Measurements from ENCODE around the gene RSBN1. TPM values are rescaled to one million over a fixed set of nuclear protein-coding genes. Genes with fewer than 3 reads are reported as not detected.

RSBN1 gene
- total and polyA plus RNA-seq, 2 experiments from 2014 or later, result 12.8 to 20.3 TPM

DNA sequence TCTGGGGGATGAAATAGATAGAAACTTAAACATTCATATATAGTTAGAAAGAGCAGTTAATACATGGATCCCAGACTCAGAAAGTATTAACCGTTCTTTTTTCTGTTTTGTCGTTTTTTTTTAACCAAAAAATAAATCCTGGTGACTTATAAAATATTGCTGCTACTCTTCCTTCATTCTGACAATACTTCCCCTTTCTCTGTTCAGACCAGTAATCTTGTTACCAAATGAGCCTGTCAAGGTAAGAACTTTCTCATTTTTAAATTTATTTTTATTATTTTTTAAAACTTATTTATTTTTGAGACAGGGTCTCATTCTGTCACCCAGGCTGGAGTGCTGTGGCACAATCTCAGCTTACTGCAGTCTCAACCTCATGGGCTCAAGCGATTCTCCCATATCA lies 45.5 kb upstream of the RSBN1 start:
- H3K27ac ChIP-seq, result no peak overlapping the region
- H4K20me1 ChIP-seq (ENCODE audit: insufficient read depth, poor library complexity, severe bottlenecking), result no peaks in the 10 kb centered on the region
- no peak overlapping the region for H3K4me2 ChIP-seq
- TF ChIP-seq EZH2 (IDR thresholded peaks at IDR 0.05; ENCODE audit: borderline replicate concordance) (no peak), EZH2phosphoT487 (IDR thresholded peaks at IDR 0.05; ENCODE audit: low read depth, severe bottlenecking, unreplicated experiment) (no peak), CTCF (IDR thresholded peaks at IDR 0.05; ENCODE audit: poor library complexity) (no peak)
- no peaks in the 10 kb centered on the region for H3K9me3 ChIP-seq (ENCODE audit: low read depth)
- H3K36me3 ChIP-seq (replicated peaks; ENCODE audit: insufficient read depth, low read depth), result no peaks in the 10 kb centered on the region
- no peaks in the 10 kb centered on the region for H3K4me1 ChIP-seq (ENCODE audit: insufficient read depth)
- no peak overlapping the region for H3K4me3 ChIP-seq
- H3K79me2 ChIP-seq, result no peaks in the 10 kb centered on the region
- no peaks in the 10 kb centered on the region for H3K27me3 ChIP-seq
- no peaks in the 10 kb centered on the region for H3K9me2 ChIP-seq (replicated peaks; ENCODE audit: insufficient read depth)
- H2AFZ ChIP-seq, result no peak overlapping the region
- no peak for DNase-seq (ENCODE audit: low spot score)
- WGBS (ENCODE audit: low lambda C conversion rate, missing lambda C conversion rate), result 90% methylated on average over 3 of the region's 3 CpGs

GRCh38 chr1:113856401-113856790 lies 44.1 kb upstream of the RSBN1 start:
- Histone ChIP-seq H3K36me3 (replicated peaks; ENCODE audit: insufficient read depth, low read depth) (no peaks in the 10 kb centered on the region), H3K79me2 (no peaks in the 10 kb centered on the region), H3K27ac (no peak overlapping the region), H3K4me2 (no peak overlapping the region), H3K9me2 (replicated peaks; ENCODE audit: insufficient read depth) (no peaks in the 10 kb centered on the region), H3K4me3 (no peak overlapping the region), H3K27me3 (no peaks in the 10 kb centered on the region), H4K20me1 (ENCODE audit: insufficient read depth, poor library complexity, severe bottlenecking) (no peaks in the 10 kb centered on the region), H3K9me3 (ENCODE audit: low read depth) (no peaks in the 10 kb centered on the region), H3K4me1 (ENCODE audit: insufficient read depth) (no peaks in the 10 kb centered on the region), H2AFZ (no peak overlapping the region)
- DNase-seq (ENCODE audit: low spot score), result no peak
- TF ChIP-seq EZH2 (IDR thresholded peaks at IDR 0.05; ENCODE audit: borderline replicate concordance) (no peak), CTCF (IDR thresholded peaks at IDR 0.05; ENCODE audit: poor library complexity) (no peak), EZH2phosphoT487 (IDR thresholded peaks at IDR 0.05; ENCODE audit: low read depth, severe bottlenecking, unreplicated experiment) (no peak)
- 93% methylated on average over 2 of the region's 2 CpGs for WGBS (ENCODE audit: low lambda C conversion rate, missing lambda C conversion rate)

DNA sequence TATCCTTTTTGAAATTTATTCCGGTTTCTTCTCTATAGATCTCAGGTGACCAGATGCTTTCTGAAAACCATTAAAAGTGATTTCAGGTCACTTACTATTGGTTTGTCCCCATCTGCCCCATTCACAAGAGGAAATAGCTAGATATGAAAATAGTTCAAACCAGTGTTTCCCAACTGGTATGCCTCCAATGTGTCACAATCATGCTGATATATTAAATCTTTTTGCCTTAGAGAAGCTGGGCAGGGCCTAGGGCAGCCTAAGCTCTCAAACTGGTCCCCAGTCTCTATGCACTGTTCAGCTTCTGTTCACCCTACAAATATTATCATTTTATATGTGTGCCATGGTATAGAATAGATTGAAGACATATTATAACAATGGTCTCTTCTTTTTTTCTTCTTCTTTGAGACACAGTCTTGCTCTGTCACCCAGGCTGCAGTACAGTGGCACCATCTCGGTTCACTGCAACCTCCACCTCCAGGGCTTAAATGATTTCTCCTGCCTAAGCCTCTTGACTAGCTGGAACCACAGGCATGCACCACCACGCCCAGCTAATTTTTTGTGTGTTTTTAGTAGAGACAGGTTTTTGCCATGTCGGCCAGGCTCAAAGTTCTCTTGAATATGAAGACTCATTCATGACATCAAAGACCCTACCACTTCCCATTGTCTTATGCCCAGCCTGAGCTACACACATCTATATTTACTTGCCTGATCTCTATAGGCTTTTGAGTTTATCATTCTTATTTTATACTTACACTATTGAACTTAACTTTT lies 43.5 kb upstream of the RSBN1 start:
- H3K4me3 ChIP-seq, result no peak overlapping the region
- no peaks in the 10 kb centered on the region for H3K4me1 ChIP-seq (ENCODE audit: insufficient read depth)
- DNase-seq (ENCODE audit: low spot score), result no peak
- H3K27me3 ChIP-seq, result no peaks in the 10 kb centered on the region
- 93% methylated on average over 4 of the region's 4 CpGs for WGBS (ENCODE audit: low lambda C conversion rate, missing lambda C conversion rate)
- TF ChIP-seq EZH2 (IDR thresholded peaks at IDR 0.05; ENCODE audit: borderline replicate concordance) (no peak), EZH2phosphoT487 (IDR thresholded peaks at IDR 0.05; ENCODE audit: low read depth, severe bottlenecking, unreplicated experiment) (no peak), CTCF (IDR thresholded peaks at IDR 0.05; ENCODE audit: poor library complexity) (no peak)
- no peaks in the 10 kb centered on the region for H3K9me2 ChIP-seq (replicated peaks; ENCODE audit: insufficient read depth)
- no peaks in the 10 kb centered on the region for H3K36me3 ChIP-seq (replicated peaks; ENCODE audit: insufficient read depth, low read depth)
- H3K79me2 ChIP-seq, result no peaks in the 10 kb centered on the region
- no peak overlapping the region for H3K27ac ChIP-seq
- H4K20me1 ChIP-seq (ENCODE audit: insufficient read depth, poor library complexity, severe bottlenecking), result no peaks in the 10 kb centered on the region
- no peak overlapping the region for H2AFZ ChIP-seq
- H3K9me3 ChIP-seq (ENCODE audit: low read depth), result no peaks in the 10 kb centered on the region
- no peak overlapping the region for H3K4me2 ChIP-seq

All from hepatocyte (in vitro differentiated cells).